ENCODE measurements around the gene SENP5.

DNA sequence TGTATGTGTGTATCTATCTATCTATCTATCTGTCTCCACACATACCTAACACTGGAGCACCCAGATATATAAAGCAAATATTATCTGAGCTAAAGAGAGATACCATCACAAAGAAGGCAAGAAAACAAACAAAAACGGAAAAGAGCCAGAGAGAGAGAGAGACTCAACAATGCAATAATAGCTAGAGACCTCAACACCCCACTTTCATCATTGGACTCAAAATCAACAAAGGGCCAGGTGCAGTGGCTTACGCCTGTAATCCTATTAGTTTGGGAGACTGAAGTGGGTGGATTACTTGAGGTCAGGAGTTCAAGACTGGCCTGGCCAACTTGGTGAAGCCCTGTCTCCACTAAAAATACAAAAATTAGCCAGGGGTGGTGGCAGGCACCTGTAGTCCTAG lies 51.2 kb downstream of the SENP5 start:
- TF ChIP-seq CTCF (IDR thresholded peaks at IDR 0.05) (no peak), ZFX (IDR thresholded peaks at IDR 0.05; ENCODE audit: borderline replicate concordance) (no peak)
